ENCODE data around the gene MBTPS1.

Gene MBTPS1

DNA sequence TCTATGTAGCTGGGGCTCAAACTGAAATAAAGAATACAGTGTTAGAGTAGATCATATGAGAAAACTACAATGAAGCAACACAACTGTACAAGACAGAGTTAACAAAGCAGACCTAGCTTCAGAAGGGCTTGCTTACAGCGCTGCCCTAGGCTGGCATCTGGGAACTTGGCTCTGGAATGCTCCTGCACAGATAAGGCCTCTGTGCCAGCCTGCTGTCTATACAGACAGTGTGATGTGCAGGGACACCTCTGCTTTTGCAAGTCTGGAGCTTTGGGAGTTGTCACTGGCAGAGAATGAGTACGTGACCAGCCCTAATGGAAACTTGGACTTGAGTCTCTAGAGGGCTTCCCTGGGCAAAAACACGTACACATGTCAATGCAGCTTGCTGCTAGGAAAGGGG is 42.0 kb downstream of the MBTPS1 start:
- no peak for DNase-seq (ENCODE audit: low spot score)

DNA sequence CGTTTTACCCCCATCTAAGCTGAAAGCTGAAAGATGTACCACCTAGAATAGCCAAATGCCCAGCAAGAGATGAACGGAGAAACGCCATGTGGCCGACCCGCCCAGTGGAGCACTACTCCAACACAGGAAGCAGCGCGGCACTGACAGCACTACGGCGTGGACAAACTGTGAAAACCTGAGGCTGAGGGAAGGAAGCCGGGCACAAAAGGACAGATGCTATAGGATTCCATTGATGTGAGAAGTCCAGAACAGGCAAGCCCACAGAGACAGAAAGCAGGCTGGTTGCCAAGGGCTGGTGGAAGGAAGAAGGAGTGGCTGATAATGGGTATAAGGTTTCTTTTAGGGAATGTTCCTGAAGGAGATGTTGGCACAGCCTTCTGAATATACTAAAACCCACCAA is 44.7 kb downstream of the MBTPS1 start:
- no peak for DNase-seq (ENCODE audit: low spot score)

DNA sequence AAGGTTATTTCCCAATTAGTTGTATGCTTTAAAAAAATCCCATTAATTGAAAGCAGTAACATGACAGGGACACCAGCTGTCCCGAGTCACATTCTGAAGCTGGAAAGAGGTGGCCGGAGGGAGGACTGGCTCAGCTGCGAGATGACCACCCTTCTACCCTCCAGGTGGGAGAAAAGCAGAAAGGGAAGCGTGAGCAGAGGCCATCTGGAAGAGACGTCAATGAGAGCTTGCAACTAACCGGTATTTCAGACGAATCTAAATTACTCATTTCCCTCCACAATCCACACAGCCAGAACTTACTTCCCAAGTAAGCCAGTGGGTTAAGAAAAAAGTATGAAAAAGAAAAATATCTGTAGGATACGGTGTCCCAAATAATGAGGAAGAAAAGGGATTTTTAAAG is 45.6 kb downstream of the MBTPS1 start:
- no peak for DNase-seq (ENCODE audit: low spot score)

GRCh38 chr16:84069540-84069939 is 47.2 kb downstream of the MBTPS1 start:
- no peak for DNase-seq (ENCODE audit: low spot score)

DNA sequence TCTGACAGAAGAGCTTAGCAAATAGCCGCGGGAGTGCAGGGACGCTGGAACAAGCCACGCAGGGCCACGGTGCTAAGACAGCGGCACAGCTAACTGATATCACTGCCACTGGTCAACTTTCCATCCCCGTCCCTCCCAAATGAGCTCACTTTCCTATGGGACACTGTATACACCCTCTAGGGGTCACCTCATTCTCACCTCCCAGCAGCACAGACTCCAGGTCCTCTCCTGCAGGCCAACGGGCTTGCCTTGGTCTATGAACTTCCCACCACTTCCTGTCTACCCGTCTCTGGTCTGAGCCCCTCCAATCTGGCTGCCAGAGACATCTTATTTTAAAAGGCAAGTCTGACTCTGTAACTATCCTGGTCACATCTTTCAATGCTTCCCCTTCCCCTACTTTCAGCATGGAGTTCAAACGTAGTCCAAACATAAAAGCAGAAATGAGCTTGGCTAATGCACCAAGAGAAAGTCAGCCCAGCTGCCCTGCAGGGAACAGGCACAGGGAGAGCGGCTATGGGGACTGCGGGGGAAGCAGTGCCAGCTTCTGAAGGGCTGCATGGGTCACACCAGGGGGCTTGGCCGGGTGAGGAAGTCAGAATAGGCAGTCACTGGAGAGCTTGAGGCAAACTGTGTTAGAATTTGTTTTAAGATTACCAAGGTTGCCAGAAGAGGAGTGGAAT is 47.8 kb downstream of the MBTPS1 start:
- no peak for DNase-seq (ENCODE audit: low spot score)

GRCh38 chr16:84068041-84068440 is 48.7 kb downstream of the MBTPS1 start:
- no peak for DNase-seq (ENCODE audit: low spot score)

- no peak for DNase-seq (ENCODE audit: low spot score)
Measured at GRCh38 chr16:84067640-84068039, 49.1 kb downstream of the MBTPS1 start.

GRCh38 chr16:84065536-84066132 is 51.1 kb downstream of the MBTPS1 start:
- DNase-seq (ENCODE audit: low spot score) = peak; percentile 62

DNA sequence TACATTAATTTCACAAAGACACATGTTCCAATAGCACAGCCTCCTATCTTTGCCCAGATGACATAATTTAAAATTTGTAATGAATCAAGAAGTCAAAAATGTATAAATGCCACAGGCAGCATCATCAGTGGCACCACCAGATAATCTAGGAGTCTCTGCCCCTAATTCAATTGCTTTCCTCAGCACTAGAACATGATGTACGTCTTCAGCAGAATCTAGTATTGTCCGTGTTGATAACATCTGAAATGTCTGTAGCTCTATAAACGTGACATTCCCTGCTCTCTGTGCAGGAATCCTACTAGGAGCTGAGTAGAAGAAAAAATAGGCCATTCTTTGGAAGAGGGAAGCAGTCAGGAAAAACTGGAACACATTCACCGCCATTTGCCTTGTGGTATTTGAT is 52.8 kb downstream of the MBTPS1 start:
- no peak for DNase-seq (ENCODE audit: low spot score)

- peak; percentile 69 for DNase-seq (ENCODE audit: low spot score)
Measured at GRCh38 chr16:84062734-84063640, 53.8 kb downstream of the MBTPS1 start.

- DNase-seq (ENCODE audit: low spot score) = no peak
Measured at GRCh38 chr16:84061236-84061819, 55.4 kb downstream of the MBTPS1 start.

DNA sequence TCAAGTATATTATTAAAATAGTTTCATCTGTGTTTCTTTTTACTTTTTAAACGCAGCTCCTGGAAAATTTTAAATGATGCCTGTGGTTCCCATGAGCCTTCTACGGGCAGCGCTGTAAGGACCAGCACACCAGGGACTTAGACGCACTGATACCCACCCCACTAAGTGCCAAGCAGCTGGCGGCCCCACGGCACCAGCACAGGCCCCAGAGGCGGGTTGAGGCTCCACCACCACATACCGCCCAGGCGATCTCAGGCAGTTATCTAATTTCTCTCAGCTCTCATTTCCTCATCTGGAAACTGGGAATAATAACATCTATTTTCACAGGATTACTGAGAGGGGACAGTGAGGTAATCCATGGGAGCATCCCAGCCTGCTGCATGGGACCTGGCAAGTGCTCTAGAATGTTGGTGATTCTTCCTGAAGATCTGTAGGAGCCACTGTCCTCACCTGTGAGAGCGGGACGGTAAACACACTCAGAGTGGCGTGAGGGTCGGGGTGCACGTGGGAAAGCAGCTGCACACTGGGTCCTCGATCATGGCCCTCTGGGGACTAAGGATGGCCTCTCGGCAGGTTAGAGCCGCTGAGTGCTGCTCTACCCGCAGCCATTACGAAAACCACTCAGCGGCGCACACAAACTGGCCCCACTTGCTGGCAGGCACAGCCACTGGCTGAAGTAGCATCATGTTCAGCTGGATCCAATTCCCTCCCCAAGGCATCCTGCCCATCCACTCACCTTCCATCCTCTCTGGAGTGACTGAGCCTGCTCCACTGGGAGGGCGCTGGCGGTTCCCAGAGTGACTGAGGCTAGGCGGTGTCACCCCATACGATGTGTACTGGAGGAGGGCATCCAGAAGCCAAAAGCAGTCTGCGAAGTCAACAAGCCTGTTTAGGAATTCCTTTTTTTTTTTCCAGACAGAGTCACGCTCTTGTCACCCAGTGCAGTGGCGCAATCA is 56.5 kb downstream of the MBTPS1 start:
- no peak for DNase-seq (ENCODE audit: low spot score)

DNA sequence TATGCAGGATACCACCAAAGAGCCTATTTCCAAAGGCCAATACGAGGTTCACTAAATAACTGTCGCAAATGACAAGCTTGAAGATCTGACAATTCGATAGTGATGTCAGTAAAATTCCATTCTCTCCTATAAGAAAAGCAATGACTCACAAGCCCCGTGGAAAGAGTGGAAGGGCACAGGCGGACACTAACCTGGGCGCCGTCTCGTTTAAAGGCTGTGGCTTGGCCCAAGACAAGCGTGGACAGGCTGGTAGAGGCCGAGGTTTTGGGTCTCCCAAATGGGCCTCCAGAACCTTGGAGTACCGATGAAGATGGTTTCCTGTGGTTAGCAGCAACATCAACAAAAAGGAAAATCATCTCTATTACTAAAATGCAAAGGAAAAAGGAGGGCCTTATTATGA is 57.6 kb downstream of the MBTPS1 start:
- no peak for DNase-seq (ENCODE audit: low spot score)

- DNase-seq (ENCODE audit: low spot score) = no peak
Measured at GRCh38 chr16:84058664-84059063, 58.1 kb downstream of the MBTPS1 start.

- no peak for DNase-seq (ENCODE audit: low spot score)
Measured at GRCh38 chr16:84058211-84058610, 58.5 kb downstream of the MBTPS1 start.

GRCh38 chr16:84056933-84057332 is 59.8 kb downstream of the MBTPS1 start:
- no peak for DNase-seq (ENCODE audit: low spot score)

DNA sequence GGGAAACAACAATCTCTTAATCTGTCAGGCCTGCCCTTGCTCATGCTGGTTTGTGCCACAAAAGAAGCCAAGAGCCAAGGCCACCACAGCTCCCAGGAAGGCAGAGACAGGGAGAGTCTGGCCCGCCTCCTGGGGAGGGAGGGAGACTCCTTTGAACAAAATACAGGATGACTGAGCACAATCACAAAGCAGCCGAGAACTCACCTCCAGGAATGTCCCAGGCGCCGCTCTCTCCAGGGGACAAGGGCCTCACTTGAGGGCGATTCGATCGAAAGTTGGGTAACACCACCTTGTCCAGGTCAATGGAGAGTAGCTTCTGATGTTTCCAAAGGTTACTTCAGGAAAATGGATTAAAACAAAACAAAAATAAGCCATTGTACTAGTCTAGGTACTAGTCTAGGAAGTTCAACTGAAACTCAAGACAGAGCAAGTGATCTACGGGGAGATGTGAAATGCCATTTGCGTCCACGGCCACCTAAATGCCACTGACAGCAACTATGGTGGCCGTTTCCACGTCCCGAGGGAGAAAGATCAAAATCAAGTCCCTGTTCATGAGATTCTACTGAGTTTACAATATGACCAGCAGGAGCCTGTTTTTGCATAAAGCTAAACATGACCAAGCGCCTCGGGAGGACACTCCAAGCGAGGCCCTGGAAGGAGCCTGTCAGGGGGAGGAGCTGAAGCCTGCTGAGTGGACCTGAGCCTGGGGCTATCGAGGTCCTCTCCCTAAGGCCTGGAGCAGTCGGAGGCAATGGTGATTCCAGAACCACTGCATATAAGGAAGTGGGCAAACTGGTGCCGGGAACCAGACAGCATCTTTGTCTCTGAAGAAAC is 60.7 kb downstream of the MBTPS1 start:
- DNase-seq (ENCODE audit: low spot score) = no peak

- DNase-seq (ENCODE audit: low spot score) = no peak
Measured at GRCh38 chr16:84055366-84055765, 61.4 kb downstream of the MBTPS1 start.

DNA sequence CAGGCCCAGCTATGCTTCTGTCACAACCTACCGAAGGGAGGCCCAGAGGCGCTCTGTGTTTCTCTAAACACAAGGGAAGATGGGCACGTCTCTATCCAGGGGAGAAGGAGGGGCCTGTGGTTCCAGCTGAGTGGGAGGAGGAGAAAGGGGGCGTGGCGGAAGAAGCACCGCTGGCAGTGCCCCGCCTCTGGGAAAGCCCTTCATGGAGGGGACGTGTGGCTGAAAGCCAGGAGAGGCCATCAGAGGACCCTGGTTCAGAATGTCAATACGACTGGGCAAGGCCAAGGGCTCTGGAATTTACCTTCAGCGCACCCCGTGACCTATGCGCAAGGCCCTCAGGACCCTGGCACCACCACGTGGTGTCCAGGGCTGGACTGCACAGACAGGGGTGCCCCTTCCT is 61.8 kb downstream of the MBTPS1 start:
- no peak for DNase-seq (ENCODE audit: low spot score)

GRCh38 chr16:84054271-84054670 is 62.5 kb downstream of the MBTPS1 start:
- no peak for DNase-seq (ENCODE audit: low spot score)

- DNase-seq (ENCODE audit: low spot score) = no peak
Measured at GRCh38 chr16:84053237-84053636, 63.5 kb downstream of the MBTPS1 start.

Measured in RKO (cell line).